Pons (tissue), 1 donor: Measurements from ENCODE around the gene SHROOM4.

Source experiments
- DNase-seq: peaks from one replicate; pipeline ENCODE4 v3.0.0-alpha.2; 2016; ENCODE audit warnings: low spot score

SHROOM4 gene

GRCh38 chrX:50705042-50705441 is 109.0 kb downstream of the SHROOM4 start:
- no peak for DNase-seq

- no peak for DNase-seq
Measured at GRCh38 chrX:50704360-50704759, 109.6 kb downstream of the SHROOM4 start.

- no peak for DNase-seq
Measured at GRCh38 chrX:50700921-50701320, 113.1 kb downstream of the SHROOM4 start.

- no peak for DNase-seq
Measured at GRCh38 chrX:50698944-50699343, 115.0 kb downstream of the SHROOM4 start.

- no peak for DNase-seq
Measured at GRCh38 chrX:50697691-50698090, 116.3 kb downstream of the SHROOM4 start.

- DNase-seq: peak; percentile 35
Measured at GRCh38 chrX:50691820-50692219, 122.2 kb downstream of the SHROOM4 start.

GRCh38 chrX:50684871-50685270 is 129.1 kb downstream of the SHROOM4 start:
- no peak for DNase-seq

- DNase-seq: peak; percentile 19
Measured at GRCh38 chrX:50680990-50681389, 133.0 kb downstream of the SHROOM4 start.

GRCh38 chrX:50677789-50678188 is 136.2 kb downstream of the SHROOM4 start:
- DNase-seq: no peak

- no peak for DNase-seq
Measured at GRCh38 chrX:50671661-50672060, 142.3 kb downstream of the SHROOM4 start.

GRCh38 chrX:50668860-50669259 is 145.1 kb downstream of the SHROOM4 start:
- no peak for DNase-seq

- DNase-seq: no peak
Measured at GRCh38 chrX:50648156-50648555, 165.8 kb downstream of the SHROOM4 start.

- DNase-seq: no peak
Measured at GRCh38 chrX:50644496-50644895, 169.5 kb downstream of the SHROOM4 start.

GRCh38 chrX:50643525-50644137 is 170.4 kb downstream of the SHROOM4 start:
- DNase-seq: no peak

- no peak for DNase-seq
Measured at GRCh38 chrX:50638123-50638522, 175.9 kb downstream of the SHROOM4 start.

- DNase-seq: peak; percentile 22
Measured at GRCh38 chrX:50635817-50636365, 178.1 kb downstream of the SHROOM4 start.

- no peak for DNase-seq
Measured at GRCh38 chrX:50635162-50635561, 178.8 kb downstream of the SHROOM4 start.

- no peak for DNase-seq
Measured at GRCh38 chrX:50629774-50630173, 184.2 kb downstream of the SHROOM4 start.

GRCh38 chrX:50627696-50628095 is 186.3 kb downstream of the SHROOM4 start:
- no peak for DNase-seq

- no peak for DNase-seq
Measured at GRCh38 chrX:50626432-50626831, 187.6 kb downstream of the SHROOM4 start.

GRCh38 chrX:50622751-50623150 is 191.2 kb downstream of the SHROOM4 start:
- no peak for DNase-seq

- no peak for DNase-seq
Measured at GRCh38 chrX:50618788-50619558, 195.0 kb downstream of the SHROOM4 start.

GRCh38 chrX:50617183-50617582 is 196.8 kb downstream of the SHROOM4 start:
- no peak for DNase-seq
